Measurements from ENCODE around the gene PGAP6.

DNA sequence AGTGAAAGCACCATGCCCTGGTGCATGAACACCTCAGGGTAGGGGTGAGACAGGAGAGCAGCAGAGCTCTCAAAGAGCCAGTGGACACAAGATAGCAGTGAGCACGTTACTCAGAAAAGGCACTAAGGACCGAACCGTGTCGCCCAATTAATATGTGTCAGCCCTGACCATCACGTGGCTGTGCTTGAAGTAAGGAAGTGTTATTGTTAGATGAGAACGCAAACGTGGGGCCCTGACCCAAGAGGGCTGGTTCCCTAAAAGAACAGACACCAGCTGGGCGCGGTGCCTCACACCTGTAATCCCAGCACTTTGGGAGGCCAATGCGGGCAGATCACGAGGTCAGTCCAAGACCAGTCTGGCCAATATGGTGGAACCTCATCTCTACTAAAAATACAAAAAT lies 45.5 kb downstream of the PGAP6 start:
- TF ChIP-seq, protein P1, sequence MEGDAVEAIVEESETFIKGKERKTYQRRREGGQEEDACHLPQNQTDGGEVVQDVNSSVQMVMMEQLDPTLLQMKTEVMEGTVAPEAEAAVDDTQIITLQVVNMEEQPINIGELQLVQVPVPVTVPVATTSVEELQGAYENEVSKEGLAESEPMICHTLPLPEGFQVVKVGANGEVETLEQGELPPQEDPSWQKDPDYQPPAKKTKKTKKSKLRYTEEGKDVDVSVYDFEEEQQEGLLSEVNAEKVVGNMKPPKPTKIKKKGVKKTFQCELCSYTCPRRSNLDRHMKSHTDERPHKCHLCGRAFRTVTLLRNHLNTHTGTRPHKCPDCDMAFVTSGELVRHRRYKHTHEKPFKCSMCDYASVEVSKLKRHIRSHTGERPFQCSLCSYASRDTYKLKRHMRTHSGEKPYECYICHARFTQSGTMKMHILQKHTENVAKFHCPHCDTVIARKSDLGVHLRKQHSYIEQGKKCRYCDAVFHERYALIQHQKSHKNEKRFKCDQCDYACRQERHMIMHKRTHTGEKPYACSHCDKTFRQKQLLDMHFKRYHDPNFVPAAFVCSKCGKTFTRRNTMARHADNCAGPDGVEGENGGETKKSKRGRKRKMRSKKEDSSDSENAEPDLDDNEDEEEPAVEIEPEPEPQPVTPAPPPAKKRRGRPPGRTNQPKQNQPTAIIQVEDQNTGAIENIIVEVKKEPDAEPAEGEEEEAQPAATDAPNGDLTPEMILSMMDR (IDR thresholded peaks at IDR 0.05) = no peak
- TF ChIP-seq POLR2A (IDR thresholded peaks at IDR 0.05) = no peak
